ENCODE data around the gene PRUNE2.

The PRUNE2 gene

GRCh38 chr9:76897804-76898525 lies 7.9 kb downstream of the PRUNE2 start:
- no peak for DNase-seq

GRCh38 chr9:76896035-76896434 lies 9.9 kb downstream of the PRUNE2 start:
- DNase-seq = no peak

DNA sequence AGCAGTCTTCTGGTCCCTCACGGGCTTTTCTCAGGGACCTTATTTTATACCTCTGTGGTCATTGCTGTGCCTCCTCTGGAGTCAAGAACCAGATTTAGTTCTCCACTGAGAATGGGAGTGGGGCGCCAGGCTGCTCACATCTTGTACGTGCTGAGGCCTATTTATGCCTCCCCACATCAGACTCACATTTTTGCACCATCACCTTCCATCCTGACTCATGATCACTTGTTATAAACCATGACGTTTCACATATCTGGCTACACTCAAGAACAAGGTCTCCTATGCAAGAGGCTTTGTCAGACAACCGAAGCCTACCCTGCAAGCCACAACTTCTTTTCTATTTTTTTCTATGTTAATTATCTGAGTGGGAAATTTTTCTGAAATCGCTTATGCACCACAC lies 10.7 kb downstream of the PRUNE2 start:
- no peak for DNase-seq

- no peak for DNase-seq
These were observed 11.7 kb downstream of the PRUNE2 start for GRCh38 chr9:76894198-76894597.

- DNase-seq = no peak
These were observed 12.4 kb downstream of the PRUNE2 start for GRCh38 chr9:76893395-76893932.

GRCh38 chr9:76891874-76892273 lies 14.0 kb downstream of the PRUNE2 start:
- no peak for DNase-seq

DNA sequence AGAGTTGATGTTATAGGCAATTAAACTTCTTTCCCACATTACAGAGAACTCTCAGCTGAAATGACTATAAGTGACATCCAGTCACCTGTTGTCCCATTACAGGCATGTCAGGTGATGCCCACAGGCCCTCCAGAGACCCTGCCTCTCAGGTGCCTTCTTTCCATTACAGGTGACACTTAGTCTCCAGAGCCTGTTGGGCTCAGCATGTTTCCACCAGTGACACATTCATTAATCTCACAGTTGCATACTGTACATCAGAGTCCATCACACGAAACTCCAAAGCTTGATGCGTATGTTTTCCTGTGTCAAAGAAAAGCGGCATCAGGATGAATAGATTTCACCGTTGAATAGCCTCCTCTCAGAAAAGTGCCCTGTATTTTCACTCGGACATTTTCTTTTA lies 14.6 kb downstream of the PRUNE2 start:
- DNase-seq = no peak

- no peak for DNase-seq
These were observed 18.0 kb downstream of the PRUNE2 start for GRCh38 chr9:76887951-76888350.

GRCh38 chr9:76887003-76887821 lies 18.7 kb downstream of the PRUNE2 start:
- DNase-seq = no peak

GRCh38 chr9:76886318-76886717 lies 19.6 kb downstream of the PRUNE2 start:
- DNase-seq = no peak

- DNase-seq = no peak
These were observed 21.1 kb downstream of the PRUNE2 start for GRCh38 chr9:76884823-76885222.

DNA sequence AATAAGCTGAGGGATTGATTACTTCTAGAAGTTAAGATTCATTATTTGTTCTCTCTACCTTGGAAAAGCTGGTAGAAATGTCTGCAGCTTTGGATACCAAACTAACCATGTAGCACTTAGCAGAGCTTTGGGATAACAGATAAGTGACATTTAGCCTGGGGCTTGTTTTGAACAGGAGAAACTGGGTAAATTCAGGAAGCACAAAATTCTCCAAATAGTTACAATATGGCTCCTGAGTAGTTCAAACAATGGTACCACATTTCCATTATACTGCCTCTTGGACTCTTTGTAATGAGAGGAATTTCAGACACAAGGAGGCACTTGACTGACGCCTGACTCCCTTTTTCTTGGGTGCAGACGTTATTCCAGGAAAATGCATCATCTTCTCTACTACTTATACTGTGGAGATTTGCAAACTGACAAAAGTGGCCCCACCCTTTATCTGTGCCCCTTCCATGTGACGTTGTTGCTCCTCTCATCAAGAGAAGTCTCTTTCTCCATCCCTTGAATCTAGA lies 22.5 kb downstream of the PRUNE2 start:
- no peak for DNase-seq

- DNase-seq = no peak
These were observed 23.2 kb downstream of the PRUNE2 start for GRCh38 chr9:76882686-76883085.

GRCh38 chr9:76880210-76880609 lies 25.7 kb downstream of the PRUNE2 start:
- no peak for DNase-seq

DNA sequence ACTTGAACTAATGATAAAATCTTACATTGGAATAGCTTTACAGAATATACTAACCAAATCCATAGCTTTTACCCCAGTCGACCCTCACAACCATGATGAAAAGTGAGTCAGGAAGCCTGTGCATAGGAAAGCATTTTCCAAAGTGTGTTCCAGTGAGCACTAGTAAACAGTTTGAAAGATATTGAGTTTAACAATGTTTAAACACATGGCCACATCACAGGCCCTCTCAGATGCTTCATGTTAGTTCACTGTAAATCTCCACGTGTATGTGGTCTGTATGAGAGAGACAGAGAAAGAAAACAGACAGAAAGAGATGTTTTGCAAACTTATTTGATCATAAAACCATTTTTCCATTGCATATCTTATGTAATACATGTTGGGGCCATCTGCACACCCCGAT lies 27.0 kb downstream of the PRUNE2 start:
- no peak for DNase-seq

DNA sequence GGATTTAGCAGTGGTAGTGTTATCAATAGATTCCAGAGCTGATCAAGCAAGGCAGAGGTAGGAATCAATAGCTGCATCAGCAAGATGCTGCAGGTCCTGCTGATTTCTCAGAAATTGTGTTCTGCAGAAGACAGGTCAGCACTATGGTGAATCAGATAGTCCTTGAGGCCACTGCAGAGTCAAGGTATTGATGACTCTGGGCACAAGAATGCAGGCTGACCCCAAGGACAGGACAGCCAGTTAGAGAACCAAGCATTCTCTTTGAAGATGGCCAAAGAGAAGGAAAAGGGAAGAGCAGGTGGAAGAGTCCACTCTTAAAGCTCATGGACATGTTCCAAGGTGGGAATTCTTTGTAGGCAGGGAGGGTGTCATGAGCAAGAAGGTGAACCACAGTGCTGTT lies 28.0 kb downstream of the PRUNE2 start:
- DNase-seq = no peak

DNA sequence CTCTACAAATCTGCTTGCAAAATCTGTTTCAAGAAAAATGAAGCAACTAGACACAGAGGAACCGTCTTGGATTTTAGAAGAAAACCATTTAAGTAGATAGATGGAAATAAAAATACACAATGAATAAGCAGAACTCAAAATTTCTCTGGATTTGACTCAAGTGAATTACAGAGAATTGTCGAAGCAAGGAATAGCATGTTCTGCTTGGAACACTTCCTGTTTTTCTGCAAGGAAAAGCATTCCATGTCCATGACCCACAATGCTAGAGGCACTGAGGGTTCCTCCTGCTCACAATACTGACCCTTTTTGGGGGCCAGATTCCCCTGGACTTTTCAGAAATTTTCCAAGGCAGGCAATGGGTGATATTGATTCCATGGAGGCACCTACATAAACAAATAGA lies 29.8 kb downstream of the PRUNE2 start:
- no peak for DNase-seq

DNA sequence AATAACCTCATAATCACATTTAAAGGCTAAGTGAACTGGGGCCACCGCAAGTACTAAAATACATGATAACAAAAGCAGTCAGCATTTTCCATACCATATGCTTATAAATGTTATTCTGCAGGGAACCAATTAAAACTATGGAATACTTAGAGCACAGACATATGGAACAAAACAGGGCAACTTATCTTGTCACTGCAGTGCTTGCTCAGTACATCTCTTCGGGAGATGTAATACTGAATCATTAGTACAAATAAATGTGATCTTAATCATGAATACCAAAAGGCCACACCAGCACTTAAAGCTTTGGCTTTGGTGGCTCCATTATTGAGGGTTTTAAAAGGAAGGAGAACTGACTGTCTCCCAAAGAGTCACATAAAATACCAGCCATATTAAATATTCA lies 32.1 kb downstream of the PRUNE2 start:
- DNase-seq = no peak

DNA sequence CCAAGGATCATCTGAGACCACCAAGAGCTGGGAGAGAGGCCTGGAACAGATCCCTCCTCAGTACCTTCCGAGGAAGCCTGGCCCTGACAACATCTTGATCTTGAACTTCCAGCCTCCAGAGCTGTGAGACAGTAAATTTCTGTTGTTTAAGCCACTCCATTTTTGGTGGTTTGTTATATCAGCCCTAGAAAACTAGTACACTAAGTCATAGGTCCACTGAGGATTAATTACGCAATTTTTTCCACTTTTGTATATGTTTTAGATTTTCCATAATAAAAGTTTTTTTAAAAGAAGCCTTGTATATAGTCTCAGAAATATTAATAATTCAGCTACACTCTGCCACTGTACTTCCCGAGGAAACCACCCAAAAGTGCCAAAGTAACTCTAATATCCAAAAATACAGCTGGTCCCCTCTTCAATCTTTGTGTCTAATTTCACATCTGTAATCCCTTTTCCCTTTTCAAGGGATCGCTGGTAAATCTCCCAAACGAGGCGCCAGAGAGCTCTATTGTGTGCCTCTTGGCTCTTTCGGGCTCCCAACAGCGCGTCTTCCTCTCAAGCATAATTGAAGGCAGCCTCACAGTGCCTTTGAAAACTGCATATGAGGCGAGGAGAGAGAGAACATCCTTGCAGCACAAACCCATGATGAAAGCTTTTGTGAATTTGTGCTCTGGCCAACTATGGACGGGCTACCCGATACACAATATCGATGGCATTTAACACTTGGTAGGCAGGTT lies 32.7 kb downstream of the PRUNE2 start:
- no peak for DNase-seq

- DNase-seq = no peak
These were observed 37.0 kb downstream of the PRUNE2 start for GRCh38 chr9:76868897-76869296.

DNA sequence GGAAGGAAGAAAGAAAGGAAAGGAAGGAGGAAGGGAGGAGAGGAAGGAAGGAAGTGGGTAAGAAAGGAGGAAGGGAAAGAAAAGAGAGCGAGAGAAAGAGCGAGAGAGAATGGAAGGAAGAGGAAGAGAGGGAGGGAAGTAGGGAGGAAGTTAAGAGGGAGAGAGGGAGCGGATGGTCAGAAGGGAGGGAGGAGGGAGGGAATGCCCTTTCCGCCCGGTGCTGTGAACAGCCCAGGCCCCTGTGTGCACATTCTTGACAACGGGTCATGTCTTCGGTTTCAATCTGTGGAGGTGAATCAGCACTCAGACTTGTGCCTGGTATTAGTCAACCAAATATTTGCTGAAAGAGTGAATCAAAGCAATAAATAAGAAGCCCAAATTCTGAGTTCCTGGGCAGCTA lies 39.2 kb downstream of the PRUNE2 start:
- peak; percentile 52 to 74 for DNase-seq

DNA sequence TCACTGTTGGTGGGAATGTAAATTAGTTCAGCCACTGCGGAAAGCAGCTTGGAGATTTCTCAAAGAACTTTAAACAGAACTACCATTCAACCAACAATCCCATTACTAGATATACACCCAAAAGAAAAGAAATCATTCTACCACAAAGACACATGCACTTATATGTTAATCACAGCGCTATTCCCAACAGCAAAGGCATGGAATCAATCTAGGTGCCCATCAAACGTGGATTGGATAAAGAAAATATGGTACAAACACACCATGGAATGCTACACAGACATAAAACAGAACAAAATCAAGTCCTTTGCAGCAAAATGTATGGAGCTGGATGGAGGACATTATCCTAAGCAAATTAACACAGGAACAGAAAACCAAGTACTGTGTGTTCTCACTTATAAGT lies 42.1 kb downstream of the PRUNE2 start:
- no peak for DNase-seq

- DNase-seq = no peak
These were observed 46.1 kb downstream of the PRUNE2 start for GRCh38 chr9:76859860-76860259.

Data from SW 1271 (cell line).